Fibroblast of peridontal ligament (primary cell): ENCODE data around the gene CTSD.

Experiments used
- DNase-seq: peaks from one replicate; pipeline ENCODE4 v3.0.0-alpha.2; 2010; ENCODE audit errors: extremely low read depth

Gene CTSD

DNA sequence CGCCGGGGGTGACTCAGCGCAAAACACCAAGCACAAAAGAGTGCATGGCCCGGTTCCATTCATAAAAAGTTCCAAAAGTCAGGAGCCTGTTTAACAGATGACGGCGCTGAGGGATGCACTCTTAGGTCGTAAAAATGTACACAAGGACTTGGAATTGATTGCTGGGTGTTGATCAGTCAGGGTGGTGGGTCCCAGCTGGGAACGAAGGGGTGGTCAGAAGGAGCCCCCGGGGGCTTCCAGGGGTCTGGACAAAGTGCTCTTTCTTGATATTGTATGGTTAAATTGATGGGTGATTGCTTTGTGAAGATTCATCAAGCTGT is 34.1 kb downstream of the CTSD start:
- no peak for DNase-seq

DNA sequence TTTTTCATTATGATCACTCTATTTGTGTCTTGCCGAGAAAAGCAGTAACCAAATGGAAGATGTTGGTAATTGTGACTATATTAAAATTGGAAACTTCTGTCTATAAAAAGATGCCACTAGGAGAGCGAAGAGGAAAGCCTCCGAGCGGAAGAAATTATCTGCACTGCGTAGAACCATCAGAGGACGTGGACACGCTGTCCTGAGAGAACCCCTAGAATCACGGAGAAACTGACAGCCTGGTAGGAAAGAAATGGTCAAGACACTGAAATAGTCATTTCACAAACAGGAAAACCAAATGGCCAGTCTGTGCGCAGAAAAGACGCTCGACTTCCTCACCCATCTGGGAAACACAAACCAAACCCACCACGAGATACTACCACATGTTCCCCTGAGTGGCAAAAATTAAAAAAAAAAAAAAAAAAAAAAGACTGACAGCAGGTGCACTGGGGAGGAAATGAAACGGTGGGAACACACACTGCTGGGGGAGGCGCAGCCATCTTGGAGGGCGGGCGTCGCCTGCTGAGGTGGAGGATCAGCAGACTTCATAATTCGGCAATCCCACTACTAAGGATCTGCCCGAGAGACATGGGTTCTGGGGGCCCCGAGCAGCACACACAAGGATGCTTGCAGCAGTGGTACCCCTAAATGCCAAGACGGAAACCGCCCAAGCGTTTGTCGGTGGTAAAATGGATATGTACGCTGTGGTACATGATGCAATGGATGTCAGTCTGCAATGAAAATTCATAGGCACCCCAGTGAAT is 34.6 kb downstream of the CTSD start:
- DNase-seq, result no peak

DNA sequence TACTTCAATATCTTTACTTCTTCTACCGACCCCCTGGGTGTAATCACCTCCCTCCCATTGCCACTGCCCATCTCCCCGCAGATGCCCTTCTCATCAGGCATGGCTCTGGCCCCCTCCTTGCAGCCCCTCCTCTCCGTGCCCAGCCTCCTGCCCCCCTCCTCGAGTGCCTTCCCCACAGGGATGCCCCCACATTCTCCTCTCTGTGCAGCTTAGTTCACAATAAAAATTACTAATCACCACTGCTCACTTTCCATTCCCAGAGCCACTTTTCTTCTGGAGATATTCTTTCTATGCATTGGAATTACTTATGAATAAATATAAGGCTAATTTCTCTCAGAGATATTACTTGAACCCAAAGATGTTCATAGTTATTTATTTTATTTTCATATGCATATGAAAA is 35.4 kb downstream of the CTSD start:
- no peak for DNase-seq

DNA sequence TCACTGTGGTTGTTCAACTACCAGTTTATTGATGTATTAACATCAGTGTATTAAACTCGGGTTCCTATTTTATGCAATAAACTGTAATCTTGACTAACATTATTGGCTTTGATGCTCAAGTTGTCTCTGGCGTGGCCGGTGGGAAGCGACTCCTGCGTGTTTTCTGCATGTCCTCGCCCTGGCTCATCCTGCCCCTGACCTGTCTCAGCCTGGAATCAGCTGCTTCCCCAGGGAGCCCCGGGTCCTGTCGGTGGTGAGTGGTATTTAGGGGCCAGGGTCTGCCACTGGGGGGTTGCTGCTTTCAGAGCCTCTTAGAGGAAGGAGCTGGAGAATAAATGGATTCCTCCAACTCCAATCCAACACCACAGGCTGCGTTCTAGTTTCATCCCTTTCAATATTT is 35.9 kb downstream of the CTSD start:
- no peak for DNase-seq

DNA sequence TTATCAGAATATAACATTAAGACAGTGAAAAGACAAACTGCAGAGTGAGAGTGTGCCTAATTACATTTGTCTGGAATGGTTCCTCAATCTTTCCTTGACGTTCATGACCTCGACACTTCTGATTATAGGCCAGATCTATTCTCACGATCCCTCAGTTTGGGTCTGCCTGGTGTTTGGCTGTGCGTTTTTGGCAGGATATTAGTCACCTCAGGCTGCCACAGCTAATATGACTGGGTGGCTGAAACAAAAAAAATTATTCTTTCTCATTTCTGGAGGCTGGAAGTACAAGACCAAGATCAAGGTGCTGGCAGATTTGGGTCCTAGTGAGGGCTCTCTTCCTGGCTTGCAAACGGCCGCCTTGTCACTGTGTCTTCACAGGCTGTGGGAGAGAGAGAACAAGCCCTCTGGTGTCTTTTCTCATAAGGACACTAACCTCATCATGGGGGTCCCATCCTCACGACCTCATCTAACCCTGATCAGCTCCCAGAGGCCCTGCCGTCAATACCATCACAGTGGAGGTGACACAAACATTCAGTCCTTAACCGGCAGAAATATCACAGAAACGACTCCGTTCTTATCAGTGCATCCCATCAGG is 36.5 kb downstream of the CTSD start:
- DNase-seq, result no peak

DNA sequence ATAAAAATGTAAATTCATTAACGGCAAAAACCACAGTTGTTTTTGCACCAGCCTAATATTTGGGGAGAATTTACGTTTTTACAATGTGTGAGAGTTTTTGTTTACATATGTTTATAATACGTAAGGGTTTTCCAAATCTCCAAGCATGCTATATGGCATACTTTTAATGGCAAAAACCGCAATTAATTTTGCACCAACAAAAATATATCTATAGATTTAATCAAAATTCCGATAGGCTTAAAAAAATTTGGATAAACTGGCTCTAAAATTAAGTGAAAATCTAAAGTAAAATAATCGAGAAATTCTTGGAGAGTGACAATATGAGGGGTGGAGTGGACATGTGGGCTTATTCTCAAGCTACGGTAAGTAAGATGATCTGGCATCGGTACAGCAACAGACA is 43.9 kb downstream of the CTSD start:
- DNase-seq, result no peak

DNA sequence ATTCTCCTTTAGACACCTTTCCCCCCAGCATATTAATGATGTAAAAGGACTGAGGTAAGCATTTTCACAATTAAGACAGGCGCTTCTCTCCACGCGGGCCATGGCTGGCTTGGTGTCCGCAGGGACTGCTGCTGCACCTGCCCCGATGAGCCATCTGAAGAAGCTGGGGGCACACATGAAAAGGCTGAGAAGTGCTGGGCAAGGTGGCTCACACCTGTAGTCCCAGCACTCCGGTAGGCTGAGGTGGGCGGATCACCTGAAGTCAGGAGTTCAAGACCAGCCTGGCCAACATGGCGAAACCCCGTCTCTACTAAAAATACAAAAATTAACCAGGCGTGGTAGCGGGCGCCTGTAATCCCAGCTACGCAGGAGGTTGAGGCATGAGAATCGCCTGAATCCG is 45.4 kb downstream of the CTSD start:
- DNase-seq, result no peak

DNA sequence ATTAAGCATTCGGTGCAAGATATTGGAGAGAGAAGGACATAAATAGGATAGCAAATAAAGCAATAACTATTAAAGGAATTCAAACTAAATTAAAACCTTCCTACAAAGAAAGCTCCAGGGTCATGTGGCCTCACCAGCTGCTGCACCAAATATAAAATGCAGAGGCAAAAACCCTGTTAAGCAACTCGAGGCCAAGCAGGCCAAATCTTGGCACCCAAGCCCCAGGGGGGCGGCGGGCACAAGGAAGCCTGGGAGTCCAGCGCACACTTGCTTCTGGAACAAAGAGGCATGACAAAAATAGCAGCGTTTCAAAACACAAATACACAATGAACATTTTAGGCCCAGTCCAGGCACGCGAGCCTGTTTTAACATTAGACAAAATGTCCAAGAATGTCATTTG is 46.0 kb downstream of the CTSD start:
- DNase-seq, result no peak

DNA sequence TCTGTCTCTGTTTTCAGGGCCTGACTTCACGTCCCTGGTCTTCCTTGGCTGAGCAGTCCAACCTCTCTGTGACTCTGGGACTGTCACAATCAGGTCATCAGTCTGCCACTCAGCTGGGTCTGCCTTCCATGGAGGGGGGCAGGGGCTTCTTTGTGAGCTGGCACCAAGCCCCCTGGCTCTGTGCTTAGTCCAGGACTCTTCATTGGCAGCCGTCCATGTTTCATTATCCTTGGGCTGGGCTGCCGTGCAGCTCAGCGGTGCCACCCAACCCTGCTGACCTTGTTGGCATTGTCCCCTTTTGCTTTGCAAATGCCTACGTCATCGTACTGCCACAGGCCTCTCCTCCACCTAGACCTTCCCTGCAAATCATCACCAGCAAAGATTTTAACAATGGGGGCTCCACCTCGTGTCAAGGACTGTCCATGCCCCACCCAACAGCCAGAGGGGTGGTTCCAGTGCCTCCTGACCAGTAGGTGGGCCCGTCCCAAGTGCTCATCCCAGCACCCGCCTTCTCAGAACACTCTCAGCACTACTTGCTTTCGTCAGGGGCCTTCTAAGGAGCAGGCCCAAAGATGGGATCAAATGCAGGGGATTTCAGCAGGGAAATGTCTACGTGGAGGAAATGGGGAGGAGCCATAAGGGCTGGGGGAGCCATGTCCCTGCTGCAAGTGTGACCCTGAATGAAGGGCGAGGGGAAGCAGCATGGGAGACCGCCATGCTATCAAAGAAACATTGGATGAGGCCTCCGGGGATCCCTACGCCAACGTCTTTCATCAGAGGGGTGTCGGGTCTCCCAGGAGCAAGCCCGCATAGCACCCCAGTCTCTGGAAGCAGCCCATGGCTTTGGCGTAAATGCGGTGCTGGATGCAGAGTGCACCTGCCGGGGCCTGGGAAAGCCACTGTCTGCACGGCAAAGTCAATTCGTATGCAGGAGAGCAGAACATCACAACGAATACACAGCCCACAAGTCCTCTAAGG is 48.5 kb downstream of the CTSD start:
- no peak for DNase-seq

DNA sequence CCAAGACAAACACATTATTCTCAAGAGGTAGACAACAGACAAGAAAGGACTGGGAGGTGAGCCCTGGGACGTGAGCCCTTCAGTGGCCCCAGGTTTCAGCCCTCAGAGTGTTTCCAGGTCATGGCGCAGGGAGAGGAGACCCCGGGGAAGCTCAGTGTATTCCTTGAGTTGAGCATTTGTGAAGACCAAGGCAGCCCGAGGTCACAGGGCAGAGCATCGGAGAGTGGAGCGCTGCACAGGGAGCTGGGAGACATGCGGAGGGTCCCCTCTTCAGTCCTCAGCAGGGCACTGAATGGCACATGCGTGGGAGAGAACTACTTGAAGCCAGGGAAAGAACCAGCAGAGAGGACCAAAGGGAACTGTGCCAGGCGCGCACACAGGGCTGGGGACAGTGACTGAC is 55.0 kb downstream of the CTSD start:
- no peak for DNase-seq

DNA sequence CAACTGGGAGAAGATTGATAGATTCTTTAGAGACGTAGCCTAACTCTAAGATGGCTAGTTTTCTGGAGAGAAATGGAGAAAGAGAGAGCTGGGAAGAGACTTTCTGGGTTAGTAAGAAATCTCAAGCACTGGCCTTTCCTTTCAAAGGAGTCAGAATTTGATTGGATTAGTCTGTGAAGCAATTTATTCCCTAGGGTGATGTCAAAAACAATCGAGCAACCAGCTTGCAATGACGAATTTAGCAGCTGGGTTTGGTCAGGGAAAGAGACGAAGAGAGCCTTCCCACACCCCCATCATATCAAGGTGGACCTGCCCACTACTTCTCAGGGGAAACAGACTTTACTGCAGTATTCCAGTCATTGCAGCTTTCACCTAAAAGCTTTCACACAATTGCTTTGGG is 56.0 kb downstream of the CTSD start:
- peak; percentile 31 for DNase-seq

DNA sequence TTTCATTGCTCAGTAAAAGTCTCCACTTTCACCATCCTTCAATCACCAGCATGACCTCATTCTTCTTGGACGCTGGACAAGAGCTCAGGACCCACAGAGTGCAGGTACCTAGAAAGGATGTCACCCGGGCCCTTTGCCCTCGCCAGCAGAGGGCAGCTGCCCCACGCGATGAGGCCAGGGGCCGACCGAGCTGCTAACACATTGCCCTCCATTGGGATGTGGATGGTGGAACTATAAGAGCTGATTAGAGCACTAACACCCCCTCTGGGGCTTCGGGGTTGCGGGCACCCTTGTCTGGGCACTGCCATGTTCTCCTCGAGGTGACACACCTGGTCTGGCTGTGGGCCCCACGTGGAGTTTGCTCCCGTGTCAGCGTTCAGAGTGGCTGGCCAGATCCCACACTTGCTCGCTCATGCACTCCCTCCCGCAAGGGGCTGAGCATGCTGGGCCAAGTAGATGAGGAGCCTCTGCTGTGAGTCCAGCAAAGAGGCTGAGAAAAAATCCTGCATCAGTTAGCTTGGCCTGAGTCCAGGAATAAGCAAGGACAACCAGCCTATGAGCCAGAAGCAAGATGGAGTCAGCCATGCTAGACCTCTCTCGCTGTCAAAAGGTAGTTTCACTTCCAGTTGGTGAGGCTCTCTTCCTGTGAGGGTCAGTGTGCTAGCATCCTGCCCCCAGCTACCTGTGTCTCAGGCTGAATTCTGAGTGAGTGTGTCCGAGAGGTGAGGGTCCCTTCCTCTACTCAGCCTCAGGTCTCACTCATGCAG is 56.9 kb downstream of the CTSD start:
- no peak for DNase-seq

DNA sequence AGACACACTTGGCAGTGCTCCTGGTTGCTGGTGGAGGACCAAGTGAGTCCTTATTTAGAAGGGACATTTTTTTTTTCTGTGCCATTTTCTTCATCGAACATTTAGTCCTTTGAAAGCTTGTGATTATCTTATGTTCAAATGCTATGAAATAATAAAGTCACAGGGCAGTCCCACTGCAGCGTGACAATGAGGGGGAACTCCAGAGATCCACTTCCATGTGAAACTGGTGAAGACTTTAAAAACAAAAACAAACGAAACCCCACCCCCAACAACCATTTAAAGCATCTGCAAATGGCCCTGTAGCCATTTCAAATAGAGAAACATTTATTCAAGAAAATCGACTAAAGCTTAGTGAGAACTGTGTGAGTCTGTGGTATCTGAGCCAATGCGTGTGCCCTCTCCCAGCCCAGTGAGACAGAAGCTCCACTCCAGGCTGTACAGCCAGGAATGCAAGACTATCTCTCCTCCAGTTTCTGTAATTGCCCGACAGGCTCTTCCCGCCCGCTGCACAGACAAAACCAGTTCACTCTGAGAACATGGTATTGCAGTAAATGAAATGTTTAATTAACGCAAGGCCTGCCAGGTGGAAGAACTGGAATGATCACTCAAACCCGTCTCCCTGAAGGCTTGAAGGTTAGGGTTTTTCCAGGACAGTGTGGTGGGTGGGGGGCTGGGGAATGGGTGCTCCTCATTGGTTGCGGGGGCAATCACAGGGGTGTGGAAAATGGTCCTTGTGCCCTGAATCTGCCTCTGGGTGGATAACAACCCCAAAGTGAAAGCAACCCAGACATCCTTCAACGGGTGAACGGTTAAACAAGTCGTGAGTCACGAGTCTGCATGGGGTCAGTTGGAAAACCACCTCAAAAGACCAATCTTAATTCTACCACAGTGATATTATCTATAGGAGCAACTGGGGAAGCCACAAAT is 58.3 kb downstream of the CTSD start:
- peak; percentile 6 for DNase-seq

DNA sequence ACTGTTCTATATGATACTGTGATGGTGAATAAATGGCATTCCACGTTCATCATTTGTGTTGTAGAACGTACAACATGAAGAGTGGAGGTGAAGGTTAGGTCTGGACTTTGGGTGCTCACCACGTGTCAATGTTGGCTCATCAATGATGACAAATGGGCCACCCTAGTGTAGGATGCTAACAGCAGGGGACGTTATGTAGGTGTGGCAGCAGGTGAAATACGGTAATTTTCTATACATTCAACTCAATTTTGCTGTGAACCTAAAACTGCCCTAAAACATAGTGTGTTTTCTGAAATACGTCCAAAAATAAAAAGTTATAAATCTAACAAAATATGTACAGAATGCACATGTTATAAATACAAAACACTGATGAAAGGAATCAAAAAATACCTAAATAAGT is 60.6 kb downstream of the CTSD start:
- DNase-seq, result no peak
